Kidney (tissue), 14 donors: ENCODE results near the gene SNX11. TPM values are rescaled to one million over a fixed set of nuclear protein-coding genes. Genes with fewer than 3 reads are reported as not detected.
"Not testable (repeated sequence)": the region's sequence is repeated elsewhere in the genome, so short reads cannot be mapped to it uniquely, and the experiment has no call there.

Source experiments
- DNase-seq, 5 donors: peaks; one replicate each; pipeline ENCODE4 v3.0.0-alpha.2; 2013 to 2020
- FAIRE-seq: peaks from 2 replicates; lab custom pipeline; 2012; peaks lifted over from hg19 to GRCh38; lab: Jason Lieb, UNC
- H3K27ac ChIP-seq, 2 donors: one replicate each; pipeline ENCODE4 v1.7.0; 2013; ENCODE audit warnings: low read depth in 2 of 2, low read length in 2 of 2, inconsistent platforms in 1 of 2
- H3K27me3 ChIP-seq: one replicate; pipeline ENCODE4 v1.7.1; 2013; ENCODE audit warnings: low read length, inconsistent platforms; ENCODE audit not compliant: control insufficient read depth, insufficient read depth
- H3K36me3 ChIP-seq, 3 donors: one replicate each; pipeline versions ENCODE4 v1.7.0 to v1.7.1; 2013; ENCODE audit warnings: low read length in 3 of 3, control low read depth in 1 of 3, inconsistent platforms in 1 of 3; ENCODE audit not compliant: insufficient read depth in 3 of 3, control insufficient read depth in 2 of 3
- H3K4me1 ChIP-seq, 3 donors: one replicate each; pipeline versions ENCODE4 v1.7.0 to v1.7.1; 2013; ENCODE audit warnings: low read length in 3 of 3, inconsistent platforms in 1 of 3, low read depth in 1 of 3; ENCODE audit not compliant: control insufficient read depth in 2 of 3, insufficient read depth in 2 of 3
- H3K4me3 ChIP-seq, 3 donors: one replicate each; pipeline versions ENCODE4 v1.7.0 to v1.8.1; 2013; ENCODE audit warnings: low read length in 3 of 3, control low read depth in 1 of 3, inconsistent platforms in 1 of 3
- H3K9ac ChIP-seq, 3 donors: one replicate each; pipeline versions ENCODE4 v1.7.0 to v1.7.1; 2013; ENCODE audit warnings: low read length in 3 of 3, control low read depth in 1 of 3, inconsistent platforms in 1 of 3
- H3K9me3 ChIP-seq, 3 donors: one replicate each; pipeline versions ENCODE4 v1.7.0 to v1.7.1; 2013; ENCODE audit warnings: low read length in 3 of 3, control low read depth in 1 of 3, inconsistent platforms in 1 of 3; ENCODE audit not compliant: control insufficient read depth in 2 of 3, insufficient read depth in 1 of 3
- intact Hi-C: fragments of 100-400 bp; cut with DNase I; formaldehyde crosslinking; loops from one replicate; pipeline ENCODE4 v1.11.1; 2022
- polyA plus RNA-seq: library from polyadenylated mRNA; stranded (reverse); fragments of 350-450 nt; fragmentation: Illumina TruSeq; extraction: RNeasy Lipid Tissue Mini Kit (QIAGEN cat#74804); gene quantifications from one replicate; pipeline ENCODE4 v1.2.3, GENCODE V29; 2014; ENCODE audit warnings: low read depth, low replicate concordance; ENCODE audit not compliant: insufficient read depth
- total RNA-seq: library from RNA; stranded (reverse); fragmentation: NEBNext Ultra II Directional; extraction: Animal tissue kit (Norgen Biotek cat#: 25700); gene quantifications from one replicate; pipeline ENCODE4 v1.2.1, GENCODE V29; 2021
- TF ChIP-seq, protein P1 (sequence below): IDR thresholded peaks from 3 replicates; pipeline ENCODE4 v1.5.1; 2012; ENCODE audit warnings: mild to moderate bottlenecking, moderate library complexity, borderline replicate concordance; ENCODE audit not compliant: insufficient read depth; ENCODE audit errors: extremely low read depth
- donor health status: control.
- donor health status: control.
- donor health status: control.
- donor health status: control.
- donor health status: control.
- donor health status: DM: yes; HTN: yes; CAD: no.
- donor health status: Normal renal cell carcinoma (clear cell type).

SNX11 gene
- total and polyA plus RNA-seq, 2 donors from 2014 or later, result 22.4 to 25.3 TPM

DNA sequence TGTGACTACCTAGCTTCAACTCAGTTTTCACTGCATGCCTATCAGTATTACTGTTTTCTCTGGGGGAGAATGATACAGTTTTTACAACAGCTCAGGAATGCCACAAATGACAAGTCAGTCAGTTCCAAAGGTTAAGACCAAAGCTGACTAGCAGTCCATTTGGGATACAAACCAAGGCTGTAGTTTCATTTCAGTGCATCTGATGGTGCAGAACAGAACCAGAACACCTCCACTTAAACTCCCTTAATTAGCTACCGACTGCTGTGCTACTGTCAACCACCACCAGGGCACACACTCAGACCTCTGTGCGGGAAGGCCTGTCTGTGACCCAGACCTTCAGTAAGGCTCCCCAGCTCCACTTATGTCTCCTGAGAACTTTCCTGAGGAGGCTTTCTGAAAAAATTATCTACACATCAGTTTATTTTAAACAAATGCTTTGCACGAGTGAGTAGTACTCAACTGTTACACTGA, 39.0 kb upstream of the SNX11 start:
- Histone ChIP-seq H3K4me3 (no peak overlapping the region), H3K27me3 (no peaks in the 10 kb centered on the region), H3K9me3 (no peaks in the 10 kb centered on the region), H3K9ac (no peak overlapping the region), H3K36me3 (peaks cover 8 to 13% (median 10%) of the 10 kb centered on the region in 3 donors), H3K4me1 (peaks cover 0 to 2% (median 0%) of the 10 kb centered on the region in 3 donors), H3K27ac (peak overlapping the region in 1 of 2 donors; percentile 2)
- intact Hi-C loops, result no loop called here
- TF ChIP-seq, protein P1, sequence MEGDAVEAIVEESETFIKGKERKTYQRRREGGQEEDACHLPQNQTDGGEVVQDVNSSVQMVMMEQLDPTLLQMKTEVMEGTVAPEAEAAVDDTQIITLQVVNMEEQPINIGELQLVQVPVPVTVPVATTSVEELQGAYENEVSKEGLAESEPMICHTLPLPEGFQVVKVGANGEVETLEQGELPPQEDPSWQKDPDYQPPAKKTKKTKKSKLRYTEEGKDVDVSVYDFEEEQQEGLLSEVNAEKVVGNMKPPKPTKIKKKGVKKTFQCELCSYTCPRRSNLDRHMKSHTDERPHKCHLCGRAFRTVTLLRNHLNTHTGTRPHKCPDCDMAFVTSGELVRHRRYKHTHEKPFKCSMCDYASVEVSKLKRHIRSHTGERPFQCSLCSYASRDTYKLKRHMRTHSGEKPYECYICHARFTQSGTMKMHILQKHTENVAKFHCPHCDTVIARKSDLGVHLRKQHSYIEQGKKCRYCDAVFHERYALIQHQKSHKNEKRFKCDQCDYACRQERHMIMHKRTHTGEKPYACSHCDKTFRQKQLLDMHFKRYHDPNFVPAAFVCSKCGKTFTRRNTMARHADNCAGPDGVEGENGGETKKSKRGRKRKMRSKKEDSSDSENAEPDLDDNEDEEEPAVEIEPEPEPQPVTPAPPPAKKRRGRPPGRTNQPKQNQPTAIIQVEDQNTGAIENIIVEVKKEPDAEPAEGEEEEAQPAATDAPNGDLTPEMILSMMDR, result peak; percentile 12
- no peak for FAIRE-seq
- no peak for DNase-seq

DNA sequence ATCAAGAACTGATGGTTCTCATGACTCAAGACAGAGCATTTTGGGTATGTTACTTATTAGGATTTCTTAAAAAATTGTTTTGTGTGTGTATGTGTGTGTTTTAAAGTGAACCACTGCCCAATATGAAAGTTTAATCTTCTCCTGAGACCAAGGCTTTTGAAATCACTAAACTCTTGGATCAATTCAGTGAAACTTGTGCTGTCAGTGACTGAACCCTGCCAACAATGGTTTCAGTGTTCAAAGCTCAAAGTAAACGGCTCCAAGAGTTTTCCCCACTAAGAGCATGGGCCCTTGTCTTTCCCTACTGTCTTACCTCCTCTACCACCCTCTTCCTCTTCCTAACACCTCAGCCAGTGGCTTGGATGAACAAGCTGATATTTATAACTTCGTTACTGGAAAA, 37.4 kb upstream of the SNX11 start:
- H3K4me1 ChIP-seq, result peaks cover 4 to 10% (median 5%) of the 10 kb centered on the region in 3 donors
- no peak overlapping the region for H3K9ac ChIP-seq
- no peak overlapping the region for H3K27ac ChIP-seq
- no peaks in the 10 kb centered on the region for H3K27me3 ChIP-seq
- H3K36me3 ChIP-seq, result peaks cover 4 to 12% (median 6%) of the 10 kb centered on the region in 3 donors
- TF ChIP-seq, protein P1, result no peak
- no peak overlapping the region for H3K4me3 ChIP-seq
- H3K9me3 ChIP-seq, result no peaks in the 10 kb centered on the region
- intact Hi-C loops, result no loop called here
- no peak for DNase-seq
- FAIRE-seq, result no peak

DNA sequence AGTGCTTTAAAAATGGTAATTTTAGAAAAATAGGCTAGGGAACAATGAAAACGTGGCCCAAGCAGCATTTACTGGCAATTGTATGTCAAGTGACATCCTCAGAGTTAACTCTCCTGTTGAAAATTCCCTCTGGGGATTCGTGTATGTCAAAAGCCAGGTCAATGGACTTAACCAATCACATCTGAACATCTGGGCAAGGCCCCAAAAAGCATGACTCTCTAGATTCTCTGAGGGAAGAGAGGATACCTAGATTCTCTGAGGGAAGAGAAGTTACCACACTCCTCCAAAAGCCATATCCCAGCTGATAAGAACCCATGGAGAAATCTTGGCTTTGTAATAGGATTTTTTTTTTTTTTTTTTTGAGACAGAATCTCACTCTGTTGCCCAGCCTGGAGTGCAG, 35.9 kb upstream of the SNX11 start:
- H3K36me3 ChIP-seq, result peaks cover 3 to 12% (median 9%) of the 10 kb centered on the region in 3 donors
- TF ChIP-seq, protein P1, result no peak

DNA sequence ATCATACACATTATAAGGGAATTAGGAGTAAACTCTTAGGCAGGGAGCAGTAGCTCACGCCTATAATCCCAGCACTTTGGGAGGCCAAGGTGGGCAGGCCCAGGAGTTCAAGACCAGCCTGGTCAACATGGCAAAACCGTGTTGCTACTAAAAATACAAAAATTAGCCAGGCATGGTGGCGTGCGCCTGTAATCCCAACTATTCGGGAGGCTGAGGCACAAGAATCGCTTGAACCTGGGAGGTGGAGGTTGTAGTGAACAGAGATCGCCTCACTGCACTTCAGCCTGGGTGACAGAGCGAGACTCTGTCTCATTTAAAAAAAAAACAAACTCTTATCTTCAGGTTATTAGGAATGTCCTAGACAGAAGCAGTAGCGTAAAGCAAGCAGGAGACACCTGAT, 34.8 kb upstream of the SNX11 start:
- FAIRE-seq, H3K4me3 ChIP-seq, H3K27me3 ChIP-seq, DNase-seq, H3K36me3 ChIP-seq, intact Hi-C loops, H3K9ac ChIP-seq, H3K9me3 ChIP-seq: not testable (repeated sequence)
- H3K4me1 ChIP-seq, result peaks cover 4 to 26% (median 8%) of the 10 kb centered on the region in 3 donors
- H3K27ac ChIP-seq, result peak overlapping the region in 1 of 2 donors; percentile 18

More for the DNA sequence above, 35.9 kb upstream of the SNX11 start:
- H3K9me3 ChIP-seq, result no peaks in the 10 kb centered on the region
- DNase-seq (no peak), FAIRE-seq (no peak)
- no peak overlapping the region for H3K4me3 ChIP-seq
- no peak overlapping the region for H3K27ac ChIP-seq
- peaks cover 4 to 18% (median 8%) of the 10 kb centered on the region in 3 donors for H3K4me1 ChIP-seq
- no peaks in the 10 kb centered on the region for H3K27me3 ChIP-seq
- H3K9ac ChIP-seq, result no peak overlapping the region
- intact Hi-C loops, result no loop called here

DNA sequence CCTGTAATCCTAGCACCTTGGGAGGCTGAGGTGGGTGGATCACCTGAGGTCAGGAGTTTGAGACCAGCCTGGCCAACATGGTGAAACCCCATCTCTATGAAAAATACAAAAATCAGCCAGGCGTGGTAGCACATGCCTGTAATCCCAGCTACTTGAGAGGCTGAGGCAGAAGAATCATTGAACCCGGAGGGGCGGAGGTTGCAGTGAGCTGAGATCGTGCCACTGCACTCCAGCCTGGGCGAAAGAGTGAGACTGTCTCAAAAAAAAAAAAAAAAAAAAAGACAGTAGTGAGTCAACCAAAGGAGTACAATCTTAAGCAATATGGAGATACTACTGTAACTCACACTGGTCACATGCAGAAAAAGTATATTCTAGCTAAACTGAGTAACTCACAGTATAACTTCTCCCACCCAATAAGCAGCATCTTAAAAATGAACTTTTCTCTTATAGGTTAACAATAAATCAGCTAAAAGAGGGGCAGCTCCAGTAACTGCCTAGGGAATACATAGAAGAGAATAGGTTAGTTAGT, 33.9 kb upstream of the SNX11 start:
- FAIRE-seq, H3K9me3 ChIP-seq, H3K36me3 ChIP-seq, intact Hi-C loops, H3K4me3 ChIP-seq, H3K27me3 ChIP-seq: not testable (repeated sequence)
- DNase-seq, result peak in 2 of 5 donors; percentile 22
- Histone ChIP-seq H3K9ac (peak overlapping the region in 1 of 3 donors; percentile 27), H3K4me1 (peaks cover 4 to 27% (median 8%) of the 10 kb centered on the region in 3 donors), H3K27ac (peak overlapping the region; percentile 44 to 56)
